ENCODE data around the gene CMTM7. TPM values are rescaled to one million over a fixed set of nuclear protein-coding genes. Genes with fewer than 3 reads are reported as not detected.

The CMTM7 gene
- total RNA-seq, 6 experiments from 2014 or later = 10.1 to 17.7 (median 15.7) TPM

- Mint-ChIP-seq H3K4me1 (ENCODE audit: low read depth) (peaks cover 31% of the 10 kb centered on the region), H3K36me3 (ENCODE audit: low read depth) (peaks cover 42% of the 10 kb centered on the region), H3K9me3 (no peaks in the 10 kb centered on the region), H3K27ac (no peak overlapping the region), H3K4me3 (no peak overlapping the region), H3K27me3 (ENCODE audit: insufficient read depth) (no peaks in the 10 kb centered on the region)
- TF ChIP-seq, protein P1, sequence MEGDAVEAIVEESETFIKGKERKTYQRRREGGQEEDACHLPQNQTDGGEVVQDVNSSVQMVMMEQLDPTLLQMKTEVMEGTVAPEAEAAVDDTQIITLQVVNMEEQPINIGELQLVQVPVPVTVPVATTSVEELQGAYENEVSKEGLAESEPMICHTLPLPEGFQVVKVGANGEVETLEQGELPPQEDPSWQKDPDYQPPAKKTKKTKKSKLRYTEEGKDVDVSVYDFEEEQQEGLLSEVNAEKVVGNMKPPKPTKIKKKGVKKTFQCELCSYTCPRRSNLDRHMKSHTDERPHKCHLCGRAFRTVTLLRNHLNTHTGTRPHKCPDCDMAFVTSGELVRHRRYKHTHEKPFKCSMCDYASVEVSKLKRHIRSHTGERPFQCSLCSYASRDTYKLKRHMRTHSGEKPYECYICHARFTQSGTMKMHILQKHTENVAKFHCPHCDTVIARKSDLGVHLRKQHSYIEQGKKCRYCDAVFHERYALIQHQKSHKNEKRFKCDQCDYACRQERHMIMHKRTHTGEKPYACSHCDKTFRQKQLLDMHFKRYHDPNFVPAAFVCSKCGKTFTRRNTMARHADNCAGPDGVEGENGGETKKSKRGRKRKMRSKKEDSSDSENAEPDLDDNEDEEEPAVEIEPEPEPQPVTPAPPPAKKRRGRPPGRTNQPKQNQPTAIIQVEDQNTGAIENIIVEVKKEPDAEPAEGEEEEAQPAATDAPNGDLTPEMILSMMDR (IDR thresholded peaks at IDR 0.05) = no peak
- DNase-seq = no peak
Measured at GRCh38 chr3:32474201-32474600, 82.5 kb downstream of the CMTM7 start.

- Mint-ChIP-seq H3K9me3 (no peaks in the 10 kb centered on the region), H3K4me1 (ENCODE audit: low read depth) (peaks cover 8% of the 10 kb centered on the region), H3K4me3 (no peak overlapping the region), H3K27ac (no peak overlapping the region), H3K27me3 (ENCODE audit: insufficient read depth) (no peaks in the 10 kb centered on the region), H3K36me3 (ENCODE audit: low read depth) (peaks cover 38% of the 10 kb centered on the region)
- no peak for DNase-seq
- TF ChIP-seq, protein P1 (IDR thresholded peaks at IDR 0.05) = no peak
Measured at GRCh38 chr3:32480604-32481003, 89.0 kb downstream of the CMTM7 start.

DNA sequence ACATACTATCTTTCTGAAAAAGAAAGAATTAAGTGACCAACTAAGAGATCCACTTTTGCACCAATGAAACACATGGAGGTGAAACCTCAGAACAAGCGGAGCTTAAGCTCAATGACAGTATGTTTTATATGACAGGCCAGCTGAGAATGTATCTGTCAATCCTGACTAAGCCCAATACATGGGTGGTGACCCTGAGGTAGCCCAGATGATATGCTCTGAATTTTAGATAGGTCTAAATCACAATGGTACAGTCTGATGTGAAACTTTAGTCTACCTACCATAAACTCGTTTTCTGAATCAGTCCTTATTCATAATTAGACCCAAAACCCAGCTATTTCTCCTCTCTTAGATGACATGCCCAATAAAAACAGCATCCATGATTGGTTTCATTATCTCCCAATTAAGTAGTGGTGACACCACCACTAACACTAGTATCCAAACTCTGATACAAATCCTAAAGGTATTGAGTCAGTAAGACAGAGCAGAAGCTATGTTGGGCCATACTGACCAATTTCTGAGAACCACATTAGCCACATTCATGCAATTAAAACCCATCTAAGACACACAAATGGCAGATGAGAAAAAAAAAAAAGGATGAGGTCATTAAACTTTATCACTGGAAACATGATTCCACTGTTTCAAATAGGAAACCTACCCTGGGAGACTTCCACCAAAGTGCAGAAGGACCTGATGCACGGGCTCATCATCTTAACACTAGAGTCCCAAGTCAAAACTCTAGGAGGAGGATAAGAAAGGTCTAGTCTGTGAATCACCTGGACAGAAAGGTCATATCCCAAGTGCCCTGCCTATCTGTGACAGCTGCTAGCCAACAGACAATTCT is 90.4 kb downstream of the CMTM7 start:
- DNase-seq = no peak
- H3K9me3 Mint-ChIP-seq = no peaks in the 10 kb centered on the region
- no peak overlapping the region for H3K27ac Mint-ChIP-seq
- peaks cover 40% of the 10 kb centered on the region for H3K36me3 Mint-ChIP-seq (ENCODE audit: low read depth)
- H3K4me3 Mint-ChIP-seq = no peak overlapping the region
- H3K27me3 Mint-ChIP-seq (ENCODE audit: insufficient read depth) = no peaks in the 10 kb centered on the region
- TF ChIP-seq, protein P1 (IDR thresholded peaks at IDR 0.05) = no peak
- H3K4me1 Mint-ChIP-seq (ENCODE audit: low read depth) = peaks cover 8% of the 10 kb centered on the region

- no peaks in the 10 kb centered on the region for H3K27me3 Mint-ChIP-seq (ENCODE audit: insufficient read depth)
- DNase-seq = no peak
Measured at GRCh38 chr3:32482693-32483092, 91.0 kb downstream of the CMTM7 start.

DNA sequence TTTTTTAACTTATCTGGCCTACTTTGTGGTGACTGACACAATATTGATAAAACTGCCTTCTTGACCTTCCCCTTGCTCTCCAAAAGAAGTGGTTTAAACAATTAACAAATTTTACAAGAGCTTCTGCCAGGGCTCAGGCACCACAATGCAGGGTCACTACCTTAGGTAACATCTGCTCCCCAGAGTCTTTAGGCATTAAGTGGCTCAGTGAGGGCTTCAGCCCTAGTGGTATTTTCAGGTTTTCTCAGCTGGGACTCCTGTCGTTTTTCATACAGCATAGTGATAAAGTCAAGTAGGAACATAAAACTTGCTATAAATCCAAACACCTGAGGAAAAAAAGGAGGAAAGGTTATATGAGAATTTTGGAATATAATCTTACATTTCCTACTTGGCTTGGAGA is 92.1 kb downstream of the CMTM7 start:
- H3K27ac Mint-ChIP-seq = no peak overlapping the region
- H3K4me3 Mint-ChIP-seq = no peak overlapping the region
- no peaks in the 10 kb centered on the region for H3K9me3 Mint-ChIP-seq
- no peak for DNase-seq
- TF ChIP-seq, protein P1 (IDR thresholded peaks at IDR 0.05) = no peak
- H3K27me3 Mint-ChIP-seq (ENCODE audit: insufficient read depth) = no peaks in the 10 kb centered on the region
- H3K4me1 Mint-ChIP-seq (ENCODE audit: low read depth) = peaks cover 8% of the 10 kb centered on the region
- peaks cover 39% of the 10 kb centered on the region for H3K36me3 Mint-ChIP-seq (ENCODE audit: low read depth)

More at GRCh38 chr3:32482693-32483092, 91.0 kb downstream of the CMTM7 start:
- TF ChIP-seq, protein P1 (IDR thresholded peaks at IDR 0.05) = no peak
- Mint-ChIP-seq H3K4me1 (ENCODE audit: low read depth) (peaks cover 8% of the 10 kb centered on the region), H3K9me3 (no peaks in the 10 kb centered on the region), H3K27ac (no peak overlapping the region), H3K4me3 (no peak overlapping the region), H3K36me3 (ENCODE audit: low read depth) (peaks cover 40% of the 10 kb centered on the region)

Data from HFFc6 (cell line).